Measurements from ENCODE around the gene EPHB1. TPM values are rescaled to one million over a fixed set of nuclear protein-coding genes. Genes with fewer than 3 reads are reported as not detected.

The EPHB1 gene
- total RNA-seq, 1 experiment from 2014 or later: 2.8 TPM

DNA sequence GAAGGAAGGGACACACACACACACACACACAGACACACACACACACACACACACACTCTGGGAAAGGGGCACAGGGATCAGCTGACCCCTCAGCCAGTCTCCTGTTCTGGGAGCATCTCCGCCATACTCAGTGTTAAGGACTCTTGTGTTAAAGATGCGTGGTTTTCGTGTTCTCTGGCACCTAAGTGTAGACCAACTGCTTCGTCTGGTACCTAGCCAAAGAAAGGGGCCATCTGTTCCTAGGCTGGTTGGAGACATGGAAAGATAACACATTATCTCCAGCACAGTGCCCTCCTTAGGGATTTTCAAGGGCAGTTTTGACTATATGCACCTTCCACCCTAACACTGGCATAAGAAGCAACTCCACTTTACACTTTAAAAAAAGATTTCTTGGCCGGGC lies 65.1 kb downstream of the EPHB1 start:
- Histone ChIP-seq H3K4ac (ENCODE audit: low read depth, low read length) (no peak overlapping the region), H2BK12ac (ENCODE audit: insufficient read length, low read depth, low read length) (no peak overlapping the region), H3K4me1 (ENCODE audit: insufficient read depth, low read length) (no peaks in the 10 kb centered on the region), H3K9ac (ENCODE audit: extremely low read depth, insufficient read length, low read length) (no peak overlapping the region), H3K14ac (ENCODE audit: insufficient read depth, low read length) (no peak overlapping the region), H4K5ac (ENCODE audit: insufficient read length, low read depth, low read length) (no peak overlapping the region), H3K56ac (ENCODE audit: insufficient read length, low read depth, low read length) (no peak overlapping the region), H4K20me1 (ENCODE audit: control insufficient read depth, insufficient read depth, insufficient read length) (no peaks in the 10 kb centered on the region), H3K27ac (ENCODE audit: insufficient read length, low read depth, low read length) (no peak overlapping the region), H4K8ac (replicated peaks; ENCODE audit: insufficient read length, low read depth, low read length) (no peak overlapping the region), H2BK15ac (ENCODE audit: low read depth, low read length) (no peak overlapping the region), H4K91ac (ENCODE audit: insufficient read length, low read depth, low read length) (no peak overlapping the region), H3K4me2 (ENCODE audit: insufficient read depth, insufficient read length, low read length) (no peak overlapping the region), H3K27me3 (ENCODE audit: insufficient read depth, low read length) (no peaks in the 10 kb centered on the region), H2BK5ac (ENCODE audit: insufficient read length, low read length) (no peak overlapping the region), H3K23ac (ENCODE audit: insufficient read length, low read depth, low read length) (no peak overlapping the region), H3K18ac (ENCODE audit: insufficient read length, low read depth, low read length) (no peak overlapping the region), H2AK5ac (ENCODE audit: insufficient read length, low read length) (no peak overlapping the region), H3K9me3 (ENCODE audit: control insufficient read depth, low read depth, low read length) (no peaks in the 10 kb centered on the region), H3K79me1 (ENCODE audit: insufficient read depth, low read depth, low read length, poor library complexity, severe bottlenecking) (no peaks in the 10 kb centered on the region), H2BK120ac (ENCODE audit: low read depth, low read length, poor library complexity, severe bottlenecking) (no peak overlapping the region), H3K23me2 (ENCODE audit: insufficient read length, low read depth, low read length, poor library complexity, severe bottlenecking) (no peaks in the 10 kb centered on the region), H2AFZ (ENCODE audit: low read length) (no peak overlapping the region), H3T11ph (ENCODE audit: low read length) (no peak overlapping the region), H3K79me2 (ENCODE audit: insufficient read depth, low read length) (no peaks in the 10 kb centered on the region), H2BK20ac (ENCODE audit: low read depth, low read length, poor library complexity, severe bottlenecking) (no peak overlapping the region)
- no peak for DNase-seq
- H3K36me3 Mint-ChIP-seq (ENCODE audit: insufficient read depth in 1 of 3, low read depth in 3 of 3): no peaks in the 10 kb centered on the region; a peak in 1 of 7 replicates
- peaks cover 9 to 15% of the 10 kb centered on the region in 2 experiments for H3K4me1 Mint-ChIP-seq
- TF ChIP-seq, protein P1, sequence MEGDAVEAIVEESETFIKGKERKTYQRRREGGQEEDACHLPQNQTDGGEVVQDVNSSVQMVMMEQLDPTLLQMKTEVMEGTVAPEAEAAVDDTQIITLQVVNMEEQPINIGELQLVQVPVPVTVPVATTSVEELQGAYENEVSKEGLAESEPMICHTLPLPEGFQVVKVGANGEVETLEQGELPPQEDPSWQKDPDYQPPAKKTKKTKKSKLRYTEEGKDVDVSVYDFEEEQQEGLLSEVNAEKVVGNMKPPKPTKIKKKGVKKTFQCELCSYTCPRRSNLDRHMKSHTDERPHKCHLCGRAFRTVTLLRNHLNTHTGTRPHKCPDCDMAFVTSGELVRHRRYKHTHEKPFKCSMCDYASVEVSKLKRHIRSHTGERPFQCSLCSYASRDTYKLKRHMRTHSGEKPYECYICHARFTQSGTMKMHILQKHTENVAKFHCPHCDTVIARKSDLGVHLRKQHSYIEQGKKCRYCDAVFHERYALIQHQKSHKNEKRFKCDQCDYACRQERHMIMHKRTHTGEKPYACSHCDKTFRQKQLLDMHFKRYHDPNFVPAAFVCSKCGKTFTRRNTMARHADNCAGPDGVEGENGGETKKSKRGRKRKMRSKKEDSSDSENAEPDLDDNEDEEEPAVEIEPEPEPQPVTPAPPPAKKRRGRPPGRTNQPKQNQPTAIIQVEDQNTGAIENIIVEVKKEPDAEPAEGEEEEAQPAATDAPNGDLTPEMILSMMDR (conservative IDR thresholded peaks at IDR 0.05): no peak
- H3K27ac Mint-ChIP-seq: no peak overlapping the region
- no peaks in the 10 kb centered on the region; the same call in none of the 2 replicates for H3K27me3 Mint-ChIP-seq (ENCODE audit: low read depth)
- no peak overlapping the region for H3K4me3 Mint-ChIP-seq
- H3K9me3 Mint-ChIP-seq: no peaks in the 10 kb centered on the region
- WGBS (ENCODE audit: extremely low coverage, insufficient read length, low lambda C conversion rate): no CpG with 5 or more reads among the region's 5 CpGs

All from H9 (cell line).